Measurements from ENCODE around the gene TBX10. TPM values are rescaled to one million over a fixed set of nuclear protein-coding genes. Genes with fewer than 3 reads are reported as not detected.
"Not testable (repeated sequence)": the region's sequence is repeated elsewhere in the genome, so short reads cannot be mapped to it uniquely, and the experiment has no call there.

The TBX10 gene
- total and polyA plus RNA-seq, 2 donors (not counting 3 experiments of a cell fraction or from before 2014, with no cell fraction given) = not detected

GRCh38 chr11:67622905-67623304 is 16.7 kb downstream of the TBX10 start:
- H3K9me1 ChIP-seq (replicated peaks; ENCODE audit: control insufficient read depth, extremely low read depth, insufficient read depth, low read length); BruUV-seq (replicated peaks); H3K4me1 ChIP-seq (ENCODE audit: control insufficient read depth, extremely low read depth, insufficient read depth, low read length); POLR2A ChIA-PET; dilution Hi-C loops (cut with MboI; ENCODE audit: extremely low pct_ligation_motif_present, low sequenced_read_pairs); H3K9me3 ChIP-seq (replicated peaks; ENCODE audit: control insufficient read depth, insufficient read depth, low read length); H3K79me2 ChIP-seq (ENCODE audit: control insufficient read depth, insufficient read depth, low read length); H3K9ac ChIP-seq (replicated peaks; ENCODE audit: extremely low read depth, insufficient read depth, low read length); CTCF ChIA-PET; DNase-seq (ENCODE audit: low read depth, low spot score); H2AFZ ChIP-seq (ENCODE audit: low read depth, low read length); H3K36me3 ChIP-seq (ENCODE audit: control insufficient read depth in 2 of 2, extremely low read depth in 1 of 2, insufficient read depth in 2 of 2, low read length in 2 of 2); H3K27me3 ChIP-seq (ENCODE audit: control insufficient read depth in 2 of 2, insufficient read depth in 2 of 2, low read length in 2 of 2); H3K4me3 ChIP-seq (replicated peaks in 1 of 3; ENCODE audit: insufficient read depth in 1 of 3, low read depth in 1 of 3, low read length in 3 of 3); FAIRE-seq; H3K4me2 ChIP-seq (ENCODE audit: insufficient read depth, low read length); H3K27ac ChIP-seq (ENCODE audit: insufficient read depth, low read depth, low read length); H4K20me1 ChIP-seq (replicated peaks; ENCODE audit: control insufficient read depth, extremely low read depth, insufficient read depth, low read length): not testable (repeated sequence)
- intact Hi-C loops (cut with micrococcal nuclease) = loop anchor here (10.0 kb wide), 1 partner anchor 778 kb away; the partner anchor contains the start of gene RCE1

GRCh38 chr11:67621928-67622327 is 17.6 kb downstream of the TBX10 start:
- BruUV-seq (replicated peaks); H3K36me3 ChIP-seq (ENCODE audit: control insufficient read depth in 2 of 2, extremely low read depth in 1 of 2, insufficient read depth in 2 of 2, low read length in 2 of 2); CTCF ChIA-PET; DNase-seq (ENCODE audit: low read depth, low spot score); H4K20me1 ChIP-seq (replicated peaks; ENCODE audit: control insufficient read depth, extremely low read depth, insufficient read depth, low read length); H3K4me2 ChIP-seq (ENCODE audit: insufficient read depth, low read length); H3K9ac ChIP-seq (replicated peaks; ENCODE audit: extremely low read depth, insufficient read depth, low read length); H3K4me3 ChIP-seq (replicated peaks in 1 of 3; ENCODE audit: insufficient read depth in 1 of 3, low read depth in 1 of 3, low read length in 3 of 3); dilution Hi-C loops (cut with MboI; ENCODE audit: extremely low pct_ligation_motif_present, low sequenced_read_pairs); H3K79me2 ChIP-seq (ENCODE audit: control insufficient read depth, insufficient read depth, low read length); POLR2A ChIA-PET; H3K27ac ChIP-seq (ENCODE audit: insufficient read depth, low read depth, low read length); FAIRE-seq; H3K9me3 ChIP-seq (replicated peaks; ENCODE audit: control insufficient read depth, insufficient read depth, low read length); H3K27me3 ChIP-seq (ENCODE audit: control insufficient read depth in 2 of 2, insufficient read depth in 2 of 2, low read length in 2 of 2); H2AFZ ChIP-seq (ENCODE audit: low read depth, low read length); H3K9me1 ChIP-seq (replicated peaks; ENCODE audit: control insufficient read depth, extremely low read depth, insufficient read depth, low read length); H3K4me1 ChIP-seq (ENCODE audit: control insufficient read depth, extremely low read depth, insufficient read depth, low read length): not testable (repeated sequence)
- intact Hi-C loops (cut with micrococcal nuclease) = loop anchor here (10.0 kb wide), 1 partner anchor 777 kb away; the partner anchor contains the start of gene RCE1

- POLR2A ChIA-PET; BruUV-seq (replicated peaks); H3K4me3 ChIP-seq (replicated peaks in 1 of 3; ENCODE audit: insufficient read depth in 1 of 3, low read depth in 1 of 3, low read length in 3 of 3); H3K9me3 ChIP-seq (replicated peaks; ENCODE audit: control insufficient read depth, insufficient read depth, low read length); H3K9me1 ChIP-seq (replicated peaks; ENCODE audit: control insufficient read depth, extremely low read depth, insufficient read depth, low read length); dilution Hi-C loops (cut with MboI; ENCODE audit: extremely low pct_ligation_motif_present, low sequenced_read_pairs); H3K4me2 ChIP-seq (ENCODE audit: insufficient read depth, low read length); H2AFZ ChIP-seq (ENCODE audit: low read depth, low read length); FAIRE-seq; H3K4me1 ChIP-seq (ENCODE audit: control insufficient read depth, extremely low read depth, insufficient read depth, low read length); H3K9ac ChIP-seq (replicated peaks; ENCODE audit: extremely low read depth, insufficient read depth, low read length); DNase-seq (ENCODE audit: low read depth, low spot score); H4K20me1 ChIP-seq (replicated peaks; ENCODE audit: control insufficient read depth, extremely low read depth, insufficient read depth, low read length); H3K27ac ChIP-seq (ENCODE audit: insufficient read depth, low read depth, low read length); H3K36me3 ChIP-seq (ENCODE audit: control insufficient read depth in 2 of 2, extremely low read depth in 1 of 2, insufficient read depth in 2 of 2, low read length in 2 of 2); H3K79me2 ChIP-seq (ENCODE audit: control insufficient read depth, insufficient read depth, low read length): not testable (repeated sequence)
- CTCF ChIA-PET = interaction anchor here (2.3 kb wide), 1 partner anchor 9 kb away, joined by 11 read pairs; the partner anchor contains the start of gene NUDT8
- H3K27me3 ChIP-seq (ENCODE audit: control insufficient read depth in 2 of 2, insufficient read depth in 2 of 2, low read length in 2 of 2) = peaks cover 14 to 21% of the 10 kb centered on the region in 2 experiments
- intact Hi-C loops (cut with micrococcal nuclease) = loop anchor here (10.0 kb wide), 1 partner anchor 776 kb away; the partner anchor contains the start of gene RCE1
Observed at GRCh38 chr11:67620621-67621020, 18.9 kb downstream of the TBX10 start.

DNA sequence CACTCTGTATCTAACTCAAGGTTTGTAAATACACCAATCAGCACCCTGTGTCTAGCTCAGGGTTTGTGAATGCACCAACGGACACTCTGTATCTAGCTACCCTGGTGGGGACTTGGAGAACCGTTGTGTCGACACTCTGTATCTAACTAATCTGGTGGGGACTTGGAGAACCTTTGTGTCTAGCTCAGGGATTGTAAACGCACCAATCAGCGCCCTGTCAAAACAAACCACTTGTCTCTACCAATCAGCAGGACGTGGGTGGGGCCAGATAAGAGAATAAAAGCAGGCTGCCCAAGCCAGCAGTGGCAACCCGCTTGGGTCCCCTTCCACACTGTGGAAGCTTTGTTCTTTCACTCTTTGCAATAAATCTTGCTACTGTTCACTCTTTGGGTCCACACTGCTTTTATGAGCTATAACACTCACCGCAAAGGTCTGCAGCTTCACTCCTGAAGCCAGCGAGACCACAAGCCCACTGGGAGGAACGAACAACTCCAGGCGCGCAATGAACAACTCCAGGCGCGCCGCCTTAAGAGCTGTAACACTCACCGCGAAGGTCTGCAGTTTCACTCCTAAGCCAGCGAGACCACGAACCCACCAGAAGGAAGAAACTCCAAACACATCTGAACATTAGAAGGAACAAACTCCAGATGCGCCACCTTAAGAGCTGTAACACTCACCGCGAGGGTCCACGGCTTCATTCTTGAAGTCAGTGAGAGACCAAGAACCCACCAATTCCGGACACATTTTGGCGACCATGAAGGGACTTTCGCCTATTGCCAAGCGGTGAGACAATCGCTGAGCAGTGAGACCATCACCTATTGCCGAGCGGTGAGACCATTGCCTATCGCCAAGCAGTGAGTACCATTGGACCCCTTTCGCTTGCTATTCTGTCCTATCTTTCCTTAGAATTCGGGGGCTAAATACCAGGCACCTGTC is 19.6 kb downstream of the TBX10 start:
- POLR2A ChIA-PET; FAIRE-seq; H4K20me1 ChIP-seq (replicated peaks; ENCODE audit: control insufficient read depth, extremely low read depth, insufficient read depth, low read length); H3K9me1 ChIP-seq (replicated peaks; ENCODE audit: control insufficient read depth, extremely low read depth, insufficient read depth, low read length); H3K4me3 ChIP-seq (replicated peaks in 1 of 3; ENCODE audit: insufficient read depth in 1 of 3, low read depth in 1 of 3, low read length in 3 of 3); H3K9me3 ChIP-seq (replicated peaks; ENCODE audit: control insufficient read depth, insufficient read depth, low read length); H3K4me1 ChIP-seq (ENCODE audit: control insufficient read depth, extremely low read depth, insufficient read depth, low read length); H3K27ac ChIP-seq (ENCODE audit: insufficient read depth, low read depth, low read length); dilution Hi-C loops (cut with MboI; ENCODE audit: extremely low pct_ligation_motif_present, low sequenced_read_pairs); H3K4me2 ChIP-seq (ENCODE audit: insufficient read depth, low read length); DNase-seq (ENCODE audit: low read depth, low spot score); H3K79me2 ChIP-seq (ENCODE audit: control insufficient read depth, insufficient read depth, low read length); H3K9ac ChIP-seq (replicated peaks; ENCODE audit: extremely low read depth, insufficient read depth, low read length); BruUV-seq (replicated peaks); H2AFZ ChIP-seq (ENCODE audit: low read depth, low read length); H3K36me3 ChIP-seq (ENCODE audit: control insufficient read depth in 2 of 2, extremely low read depth in 1 of 2, insufficient read depth in 2 of 2, low read length in 2 of 2): not testable (repeated sequence)
- CTCF ChIA-PET = interaction anchor here (2.3 kb wide), 1 partner anchor 10 kb away, joined by 11 read pairs; the partner anchor contains the start of gene NUDT8
- intact Hi-C loops (cut with micrococcal nuclease) = loop anchor here (10.0 kb wide), 1 partner anchor 775 kb away; the partner anchor contains the start of gene RCE1
- peaks cover 14 to 21% of the 10 kb centered on the region in 2 experiments for H3K27me3 ChIP-seq (ENCODE audit: control insufficient read depth in 2 of 2, insufficient read depth in 2 of 2, low read length in 2 of 2)
